Suprapubic skin (tissue), 4 donors: ENCODE results near the gene DUSP7.

Experiments
- EP300 ChIP-seq: sonication (generic); formaldehyde crosslinking; IDR thresholded peaks from one replicate; pipeline ENCODE4 v1.6.1; 2017; ENCODE audit warnings: antibody characterized with exemption
- POLR2A ChIP-seq, 2 donors: fragments of 450-650 bp; IDR thresholded peaks; one replicate each; pipeline ENCODE4 v1.6.1; 2017; ENCODE audit warnings: antibody characterized with exemption in 2 of 2, mild to moderate bottlenecking in 2 of 2, moderate library complexity in 2 of 2
- POLR2AphosphoS5 ChIP-seq, 3 donors: sonication (generic); formaldehyde crosslinking; IDR thresholded peaks; one replicate each; pipeline ENCODE4 v1.6.1; 2017; ENCODE audit warnings: antibody characterized with exemption in 3 of 3
- TF ChIP-seq, protein P1 (sequence below), 2 donors: fragments of 200-600 bp in 1 of 2; fragments of 450-650 bp in 1 of 2; sonication (generic) in 1 of 2; IDR thresholded peaks; one replicate each; pipeline ENCODE4 v1.5.1; 2016 to 2019; ENCODE audit warnings: antibody characterized with exemption in 2 of 2, mild to moderate bottlenecking in 1 of 2, moderate library complexity in 1 of 2

DNA sequence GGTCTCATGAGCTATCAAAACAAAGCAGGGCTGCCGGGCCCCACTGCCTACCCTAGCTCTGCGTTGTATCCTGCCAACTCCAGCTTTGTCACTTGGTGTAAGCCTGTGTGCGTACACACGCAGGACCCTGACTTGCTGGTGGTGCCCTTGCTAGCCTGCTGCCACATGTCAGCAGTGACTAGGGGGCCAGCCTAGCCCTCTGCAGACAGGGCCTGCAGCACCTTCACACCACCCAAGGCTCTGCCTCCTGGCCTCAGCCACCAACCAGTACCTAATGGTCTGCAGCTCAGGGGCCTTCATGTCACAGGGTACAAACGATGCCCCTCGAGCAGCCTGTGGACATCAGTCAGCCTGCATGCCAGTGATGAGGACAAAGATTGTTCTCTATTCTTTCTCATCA is 30.1 kb upstream of the DUSP7 start:
- TF ChIP-seq, protein P1, sequence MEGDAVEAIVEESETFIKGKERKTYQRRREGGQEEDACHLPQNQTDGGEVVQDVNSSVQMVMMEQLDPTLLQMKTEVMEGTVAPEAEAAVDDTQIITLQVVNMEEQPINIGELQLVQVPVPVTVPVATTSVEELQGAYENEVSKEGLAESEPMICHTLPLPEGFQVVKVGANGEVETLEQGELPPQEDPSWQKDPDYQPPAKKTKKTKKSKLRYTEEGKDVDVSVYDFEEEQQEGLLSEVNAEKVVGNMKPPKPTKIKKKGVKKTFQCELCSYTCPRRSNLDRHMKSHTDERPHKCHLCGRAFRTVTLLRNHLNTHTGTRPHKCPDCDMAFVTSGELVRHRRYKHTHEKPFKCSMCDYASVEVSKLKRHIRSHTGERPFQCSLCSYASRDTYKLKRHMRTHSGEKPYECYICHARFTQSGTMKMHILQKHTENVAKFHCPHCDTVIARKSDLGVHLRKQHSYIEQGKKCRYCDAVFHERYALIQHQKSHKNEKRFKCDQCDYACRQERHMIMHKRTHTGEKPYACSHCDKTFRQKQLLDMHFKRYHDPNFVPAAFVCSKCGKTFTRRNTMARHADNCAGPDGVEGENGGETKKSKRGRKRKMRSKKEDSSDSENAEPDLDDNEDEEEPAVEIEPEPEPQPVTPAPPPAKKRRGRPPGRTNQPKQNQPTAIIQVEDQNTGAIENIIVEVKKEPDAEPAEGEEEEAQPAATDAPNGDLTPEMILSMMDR (IDR thresholded peaks at IDR 0.05): no peak
- TF ChIP-seq POLR2AphosphoS5 (IDR thresholded peaks at IDR 0.05): no peak
- no peak for TF ChIP-seq EP300
- no peak for TF ChIP-seq POLR2A (IDR thresholded peaks at IDR 0.05)
